ENCODE results near the gene FCMR.

FCMR gene, protein sequence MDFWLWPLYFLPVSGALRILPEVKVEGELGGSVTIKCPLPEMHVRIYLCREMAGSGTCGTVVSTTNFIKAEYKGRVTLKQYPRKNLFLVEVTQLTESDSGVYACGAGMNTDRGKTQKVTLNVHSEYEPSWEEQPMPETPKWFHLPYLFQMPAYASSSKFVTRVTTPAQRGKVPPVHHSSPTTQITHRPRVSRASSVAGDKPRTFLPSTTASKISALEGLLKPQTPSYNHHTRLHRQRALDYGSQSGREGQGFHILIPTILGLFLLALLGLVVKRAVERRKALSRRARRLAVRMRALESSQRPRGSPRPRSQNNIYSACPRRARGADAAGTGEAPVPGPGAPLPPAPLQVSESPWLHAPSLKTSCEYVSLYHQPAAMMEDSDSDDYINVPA

DNA sequence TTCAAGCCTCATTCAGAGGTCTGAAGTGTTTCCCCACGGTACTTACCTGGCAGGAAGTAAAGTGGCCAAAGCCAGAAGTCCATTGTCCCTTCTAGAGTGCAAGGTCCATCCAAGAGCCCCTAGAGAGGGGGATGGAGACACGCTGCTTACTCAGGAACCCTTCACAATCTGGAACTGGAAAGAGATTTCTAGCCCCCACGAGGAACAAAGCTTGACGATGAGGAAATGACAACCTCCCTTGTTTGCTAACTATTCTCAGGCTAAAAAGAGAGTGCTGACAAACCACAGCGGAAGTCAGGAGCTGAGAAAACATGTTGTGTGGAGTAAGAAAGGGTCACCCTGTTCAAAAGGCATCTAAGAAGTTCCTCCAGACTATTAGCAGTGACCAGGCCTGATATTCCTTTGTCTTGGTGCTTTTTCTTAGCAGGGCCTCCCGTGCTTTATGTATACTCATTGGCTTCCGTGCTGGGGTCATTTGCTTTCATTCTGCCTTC lies at the start of gene FCMR:
Gene FCMR, minus strand, starts transcription at position 170 of the 494 bp plus-strand sequence. Its CDS starts 87 bp downstream, at position 83.
- DNase-seq (ENCODE audit: low spot score) (no peak), FAIRE-seq (no peak)

DNA sequence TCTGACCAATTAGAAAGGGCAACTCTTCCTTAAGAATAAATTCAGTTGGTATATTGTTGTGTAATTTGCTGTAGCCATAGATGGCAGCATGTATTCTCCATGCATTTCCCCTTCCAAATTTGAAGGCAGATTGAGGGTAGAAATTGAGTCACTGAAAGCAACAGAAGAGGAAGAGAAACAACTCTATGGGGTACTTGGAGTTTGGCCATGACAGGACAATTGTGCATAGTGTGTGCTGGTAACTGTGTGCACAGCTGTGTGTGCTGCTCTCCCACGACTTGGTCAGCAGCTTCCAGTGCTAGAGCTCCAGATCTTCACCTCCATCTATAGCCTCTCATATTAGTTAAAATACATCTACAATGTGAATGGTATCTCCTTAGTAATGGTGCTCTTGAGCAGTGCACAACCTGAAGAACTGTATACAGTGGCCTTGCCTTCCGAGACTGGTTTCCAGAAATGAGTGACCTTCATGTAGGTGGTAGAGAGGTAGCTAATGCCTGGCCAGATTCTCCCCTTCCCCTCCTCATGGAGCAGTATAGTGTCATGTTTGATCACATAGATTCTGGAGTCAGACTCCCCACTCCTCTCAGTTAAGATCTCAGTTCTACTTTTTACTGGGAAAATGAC lies 49.4 kb upstream of the FCMR start:
- DNase-seq (ENCODE audit: low spot score): no peak
- FAIRE-seq: no peak

DNA sequence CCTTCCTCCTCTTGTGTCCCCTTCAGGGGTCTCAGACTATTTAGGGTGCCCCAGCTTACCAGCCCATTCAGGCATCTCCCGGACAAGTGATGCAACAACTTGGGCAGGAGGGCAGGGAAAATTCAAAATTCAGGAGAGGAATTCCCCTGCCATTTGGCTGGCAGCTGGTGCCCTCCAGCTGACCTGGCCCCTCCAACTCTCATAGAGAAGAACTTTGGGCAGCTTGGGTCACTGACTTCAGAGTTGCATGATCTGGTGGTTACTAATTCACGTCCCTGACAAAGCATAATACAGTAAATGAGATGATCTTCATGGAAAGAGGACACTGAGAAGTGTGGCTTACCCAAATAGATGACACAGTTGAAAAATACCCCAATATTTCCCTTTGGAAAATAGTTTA lies 48.7 kb upstream of the FCMR start, which contains the start of gene FCAMR:
Gene FCAMR, minus strand, starts transcription at position 15 of the 400 bp plus-strand sequence. CDS start 335 bp downstream, outside the sequence.
- DNase-seq (ENCODE audit: low spot score): peak; percentile 14
- FAIRE-seq: peak; percentile 48

DNA sequence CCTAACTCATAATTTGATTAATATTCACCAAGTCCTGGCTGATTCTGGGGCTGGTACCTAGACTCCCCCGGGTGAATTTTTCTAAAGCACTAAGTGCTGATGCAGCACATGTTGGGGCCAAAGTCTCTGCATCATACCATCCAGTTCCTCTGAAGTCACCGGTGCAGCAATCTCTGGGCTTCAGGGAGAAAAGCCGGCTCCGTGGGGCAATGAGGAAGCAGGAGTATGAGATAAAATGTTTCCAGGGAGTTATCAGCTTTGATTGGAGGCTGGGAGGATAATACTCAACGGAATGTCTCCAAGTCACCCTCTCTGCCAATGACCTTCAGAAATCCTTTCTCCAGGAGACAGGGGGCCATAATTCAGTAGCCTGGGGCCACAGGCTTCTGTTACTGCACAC lies 47.3 kb upstream of the FCMR start:
- DNase-seq (ENCODE audit: low spot score) (no peak), FAIRE-seq (no peak)

DNA sequence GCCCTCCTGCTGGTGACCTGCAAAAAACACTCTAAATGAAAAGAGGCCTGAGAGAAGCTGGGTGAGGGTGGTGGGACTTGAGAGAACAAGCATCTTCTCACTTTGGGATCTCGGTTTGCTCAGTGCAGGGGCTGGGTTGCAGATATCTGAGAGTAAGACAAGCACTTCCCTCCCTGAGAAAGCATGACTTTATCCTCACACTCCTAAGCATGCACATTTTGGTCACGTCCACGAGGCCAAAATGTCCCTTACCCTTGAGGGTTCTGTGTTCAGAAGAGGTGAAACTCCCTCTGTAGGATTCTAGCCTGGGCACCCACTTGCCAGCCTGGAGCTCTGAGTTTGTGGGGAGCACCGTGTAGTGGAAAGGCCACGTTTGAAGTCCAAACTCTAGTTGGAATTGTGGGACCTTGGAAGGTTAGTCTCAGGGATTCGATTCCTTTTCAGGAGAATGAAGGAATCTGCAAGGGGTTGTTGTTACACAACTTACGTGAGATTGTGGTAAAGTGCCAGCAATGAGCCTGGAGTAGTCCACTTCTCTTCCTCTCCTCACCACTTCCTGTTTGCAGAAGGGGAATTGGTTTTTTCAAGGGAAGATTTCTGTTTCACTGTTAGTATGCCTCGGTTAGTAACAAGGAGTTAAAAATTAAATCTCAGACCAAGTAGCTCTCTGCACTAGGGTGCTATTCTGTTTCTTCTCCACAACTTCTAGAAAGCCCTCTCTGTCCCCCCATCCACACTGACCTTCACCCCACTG lies 45.5 kb upstream of the FCMR start:
- peak; percentile 76 for FAIRE-seq
- peak; percentile 57 for DNase-seq (ENCODE audit: low spot score)

DNA sequence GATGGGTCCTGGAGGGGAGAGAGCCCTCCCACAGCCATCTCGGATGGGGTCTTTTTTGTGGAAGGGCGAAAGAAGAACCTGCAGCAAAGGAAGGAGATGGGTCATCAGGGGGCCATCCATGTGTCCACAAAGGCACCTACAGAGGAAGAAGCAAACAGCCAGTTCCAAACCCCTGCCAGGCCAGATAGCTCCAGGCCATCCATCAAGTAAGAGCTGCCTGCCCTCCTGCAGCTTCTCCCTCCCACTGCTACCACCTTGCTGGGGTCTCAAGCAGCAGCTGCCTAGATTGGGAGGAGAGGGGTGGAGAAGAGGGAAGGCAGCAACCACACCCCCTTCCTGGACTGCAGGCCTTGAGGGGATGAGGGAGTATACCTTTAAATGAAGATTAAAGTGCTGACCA lies 44.0 kb upstream of the FCMR start:
- FAIRE-seq (no peak), DNase-seq (ENCODE audit: low spot score) (no peak)

DNA sequence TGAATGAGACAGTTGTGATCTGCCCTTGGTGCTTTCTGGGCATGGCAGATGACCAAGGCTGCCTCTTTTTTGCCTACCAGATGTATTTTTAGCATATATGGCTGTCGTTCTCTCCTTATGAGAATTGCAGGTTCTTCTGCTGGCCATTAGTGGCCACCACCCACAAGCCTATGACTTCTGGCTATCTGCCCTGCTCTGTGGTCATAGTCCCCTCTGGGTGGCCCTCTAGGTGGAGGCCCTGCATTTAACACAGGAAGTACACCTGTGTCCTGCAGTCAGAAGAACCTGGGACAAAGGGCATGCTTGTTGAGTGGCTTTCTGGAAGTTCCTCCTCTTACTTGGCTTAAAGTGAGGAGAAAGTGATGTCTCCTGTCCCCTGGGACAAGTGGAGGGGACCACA lies 42.0 kb upstream of the FCMR start:
- no peak for FAIRE-seq

DNA sequence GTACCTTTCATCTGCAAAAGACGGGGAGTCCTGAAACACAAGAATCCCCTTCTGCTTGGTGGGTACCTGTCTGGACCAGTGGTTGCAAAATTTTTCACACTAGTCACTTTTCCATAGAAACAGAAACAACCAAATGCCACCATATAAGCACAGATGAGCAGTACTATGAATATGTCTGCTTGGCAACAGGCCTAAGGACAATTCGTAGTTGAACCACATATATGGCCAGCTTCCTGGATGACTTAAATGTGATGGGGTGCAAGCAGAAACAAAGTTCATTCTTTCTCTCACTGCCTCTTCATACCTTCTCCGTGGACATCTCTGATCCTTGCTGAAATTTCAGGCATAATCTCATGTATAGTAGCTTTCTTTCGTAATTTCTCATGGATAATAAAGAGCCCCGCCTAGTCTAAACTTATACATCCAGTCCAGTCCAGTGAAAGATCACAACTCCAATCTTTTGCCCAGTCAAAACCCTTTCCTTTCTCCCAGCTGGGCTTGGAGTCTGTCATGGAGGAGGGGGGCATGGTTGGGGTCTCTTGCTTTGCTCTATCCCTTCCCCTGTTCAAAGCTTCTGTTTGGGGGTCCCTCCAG lies 41.5 kb upstream of the FCMR start:
- FAIRE-seq: no peak
- no peak for DNase-seq (ENCODE audit: low spot score)

More for the DNA sequence above, 42.0 kb upstream of the FCMR start:
- no peak for DNase-seq (ENCODE audit: low spot score)

DNA sequence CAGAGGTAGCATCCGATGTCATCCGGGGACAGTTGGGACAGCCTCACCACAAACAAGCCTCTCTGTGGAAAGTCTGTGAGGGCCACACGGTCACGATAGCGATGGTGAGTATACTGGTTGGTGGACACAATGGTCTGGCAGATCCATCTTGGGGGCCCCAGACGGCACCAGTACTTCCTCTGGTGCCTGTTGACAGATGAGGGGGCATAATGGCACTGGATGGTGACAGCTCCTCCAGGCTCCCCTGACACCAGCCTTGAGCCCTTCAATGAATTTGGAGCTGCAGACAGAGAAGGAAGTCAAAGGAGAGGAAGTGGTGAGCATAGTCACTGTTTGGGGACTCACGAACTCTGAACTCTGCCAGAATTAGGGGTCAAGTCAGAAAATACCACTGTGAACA lies 40.5 kb upstream of the FCMR start:
- FAIRE-seq (no peak), DNase-seq (ENCODE audit: low spot score) (no peak)

DNA sequence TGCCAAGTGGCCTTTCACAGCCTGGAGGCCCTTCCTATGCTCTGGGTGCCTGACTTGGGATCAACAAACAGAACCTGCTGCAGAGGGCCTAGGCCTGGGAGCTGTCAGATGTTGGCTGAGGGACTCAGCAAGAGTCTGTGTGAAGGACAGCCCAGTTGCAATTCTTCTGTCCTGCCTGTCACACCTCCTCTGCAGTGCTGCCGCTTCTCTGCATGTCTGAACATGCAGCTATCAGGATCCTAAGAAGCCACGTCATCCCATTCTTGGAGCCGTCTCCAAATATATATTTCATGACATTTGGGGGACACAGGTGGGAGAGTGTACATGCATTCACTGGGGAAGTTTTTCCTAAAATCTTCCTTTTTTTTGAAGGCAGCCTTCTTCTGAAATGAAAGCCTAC lies 39.9 kb upstream of the FCMR start:
- no peak for DNase-seq (ENCODE audit: low spot score)
- no peak for FAIRE-seq

DNA sequence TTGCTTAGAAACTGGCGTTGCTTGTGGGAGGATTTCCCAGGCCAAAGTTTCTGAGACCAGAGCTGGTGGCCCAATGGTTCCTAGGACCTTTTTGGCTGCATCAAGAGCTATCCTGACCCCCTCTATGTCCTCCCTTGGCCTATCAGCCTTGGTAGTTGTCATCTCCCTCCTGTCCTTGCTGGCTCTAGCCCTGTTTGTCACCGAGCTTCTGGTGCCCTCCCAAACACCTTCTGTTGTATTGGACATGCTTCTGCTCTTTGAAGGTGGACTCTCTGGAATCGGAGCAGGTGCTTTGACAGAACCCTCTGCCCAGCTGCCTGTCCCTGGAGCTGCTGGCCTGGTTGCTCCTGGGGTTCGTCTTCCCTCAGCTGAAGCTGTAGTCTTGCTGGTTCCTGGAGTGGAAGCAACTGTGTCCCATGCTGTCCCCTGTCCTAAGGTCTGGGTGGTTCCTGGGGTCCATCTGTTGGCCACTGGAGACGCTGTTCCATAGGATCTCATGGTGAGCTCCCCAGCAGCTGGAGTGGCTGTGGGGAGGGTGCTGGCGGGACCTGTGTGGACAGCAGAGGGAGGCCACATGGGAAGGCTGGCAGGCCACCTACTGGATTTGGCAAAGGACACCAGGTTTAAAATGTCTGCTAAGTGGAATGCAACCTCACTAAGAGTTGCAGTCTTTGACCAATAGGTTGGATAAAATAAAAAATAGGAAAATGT lies 39.1 kb upstream of the FCMR start:
- FAIRE-seq: no peak

DNA sequence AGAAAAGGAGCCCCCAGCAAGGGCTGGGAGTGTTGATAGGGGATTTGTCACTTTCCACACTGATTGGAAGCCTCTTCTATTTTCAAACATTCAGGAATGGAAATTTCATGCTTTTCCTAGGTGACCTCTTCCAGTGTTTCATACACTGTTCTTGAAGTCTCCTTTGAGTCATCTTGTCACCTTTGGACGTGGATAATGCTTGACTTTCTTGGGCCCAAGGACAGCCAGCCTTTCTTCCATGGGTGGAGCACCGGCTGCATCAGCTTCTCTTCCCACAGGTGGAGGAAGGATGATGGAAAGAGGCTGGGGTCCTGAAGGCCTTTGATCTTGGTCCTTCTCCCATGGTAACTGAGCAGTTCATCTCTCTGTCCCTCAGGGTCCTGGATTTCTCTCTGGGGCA lies 36.4 kb upstream of the FCMR start:
- DNase-seq (ENCODE audit: low spot score) (no peak), FAIRE-seq (no peak)

More for the DNA sequence above, 39.1 kb upstream of the FCMR start:
- no peak for DNase-seq (ENCODE audit: low spot score)

DNA sequence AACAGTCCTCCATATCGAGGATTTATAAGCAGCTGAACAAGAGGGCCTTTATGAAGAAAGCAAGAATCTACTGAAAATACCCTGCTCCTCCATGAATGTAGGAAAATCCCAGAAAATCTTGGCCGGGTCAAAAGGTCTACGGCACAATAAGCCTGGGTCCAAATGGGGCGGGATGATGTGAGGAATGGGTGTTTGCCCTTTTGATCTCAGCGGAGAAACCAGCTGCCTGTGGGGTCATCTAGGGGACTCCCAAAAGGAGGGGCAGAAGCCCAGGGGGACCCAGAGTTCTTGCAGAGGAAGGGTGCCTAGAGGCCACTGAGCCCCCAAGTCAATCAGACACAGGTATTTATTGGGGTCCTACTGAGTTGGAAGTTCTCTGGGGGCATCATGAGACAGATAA lies 35.9 kb upstream of the FCMR start:
- DNase-seq (ENCODE audit: low spot score): no peak

DNA sequence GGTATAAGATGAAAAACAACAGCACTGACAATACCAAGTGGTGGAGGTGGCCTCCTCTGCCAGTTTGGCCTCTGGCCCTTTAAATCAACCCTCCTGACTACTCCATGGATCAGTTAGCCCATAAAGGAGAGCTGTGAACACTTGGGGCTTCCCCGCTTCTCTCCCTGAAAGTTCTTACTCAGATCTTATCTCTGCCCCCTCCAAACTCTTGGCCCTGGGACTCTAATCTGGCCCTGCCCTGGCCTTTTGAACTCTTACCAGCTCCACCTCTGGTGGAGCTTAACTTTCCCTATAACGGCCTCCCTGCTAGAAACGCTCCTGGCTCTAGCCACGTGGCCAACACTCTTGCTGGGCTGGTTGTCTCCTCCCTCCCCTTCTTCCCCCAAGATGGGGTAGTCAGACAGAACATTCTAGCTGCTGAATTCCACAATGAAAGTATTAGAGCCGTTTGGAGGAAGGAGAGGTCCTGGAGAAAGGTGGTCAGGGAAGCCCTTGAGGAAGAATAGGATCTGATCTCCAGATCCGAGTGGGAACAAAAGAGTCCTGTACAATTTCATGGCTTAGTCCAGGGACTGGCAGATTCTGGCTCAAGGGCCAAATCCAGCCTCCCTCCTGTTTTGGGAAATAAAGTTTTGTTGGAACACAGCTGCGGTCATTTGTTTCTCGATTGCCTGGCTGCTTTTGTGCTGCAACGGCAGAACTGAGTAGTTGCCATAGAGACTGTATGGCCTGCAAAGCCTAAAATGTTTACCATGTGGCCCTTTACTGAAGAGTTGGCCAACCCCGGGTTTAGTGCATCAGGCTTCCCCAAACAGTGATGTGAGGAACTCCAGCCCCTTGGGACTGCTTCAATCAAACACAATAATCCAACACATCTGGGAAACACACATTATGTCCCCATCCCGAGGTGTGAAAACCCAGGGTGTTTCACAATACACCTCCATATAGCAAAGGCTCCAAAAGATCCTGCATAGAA lies 34.0 kb upstream of the FCMR start:
- DNase-seq (ENCODE audit: low spot score) (peak; percentile 72), FAIRE-seq (peak; percentile 65)

More for the DNA sequence above, 35.9 kb upstream of the FCMR start:
- FAIRE-seq: no peak

DNA sequence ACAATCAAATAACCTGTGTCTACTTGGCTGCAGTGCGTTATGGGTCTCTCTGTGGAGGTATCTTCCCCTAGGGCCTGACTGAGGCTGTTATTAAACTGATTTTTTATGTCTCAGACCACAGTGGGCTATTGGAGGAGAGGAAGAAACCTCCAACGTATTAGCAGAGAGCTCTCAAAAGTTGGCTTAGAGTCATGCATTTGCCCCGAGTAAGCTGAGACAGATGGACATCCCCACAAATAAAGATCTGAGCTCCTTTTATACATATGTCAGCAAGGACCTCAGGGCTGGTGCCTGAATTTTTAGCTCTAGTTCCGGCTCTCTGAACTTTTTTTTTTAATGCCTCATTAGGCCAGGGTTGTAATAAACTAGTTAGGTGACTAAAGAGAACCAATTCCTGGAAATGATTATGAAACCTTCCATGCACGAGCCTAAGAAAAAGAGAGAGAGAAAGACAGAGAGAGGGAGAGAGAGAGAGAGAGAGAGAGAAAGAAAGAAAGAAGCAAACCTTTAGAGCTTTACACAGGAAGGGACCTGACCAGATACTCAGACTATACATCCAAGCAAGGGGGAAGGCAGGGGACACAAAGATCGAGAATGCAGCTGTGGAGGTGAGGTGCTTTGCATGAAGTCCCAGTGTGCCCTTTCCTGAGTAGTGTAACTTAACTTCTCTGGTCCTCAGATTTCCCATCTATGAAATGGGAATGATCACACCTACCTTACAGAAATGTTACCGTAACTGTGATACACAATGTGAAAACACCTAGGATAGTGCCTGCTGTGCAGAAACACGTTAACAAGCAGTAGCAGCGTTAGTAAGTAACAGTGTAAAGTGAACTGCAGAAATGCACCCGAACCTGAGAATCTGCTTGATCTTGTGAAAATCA lies 33.0 kb upstream of the FCMR start:
- FAIRE-seq (no peak), DNase-seq (ENCODE audit: low spot score) (no peak)

DNA sequence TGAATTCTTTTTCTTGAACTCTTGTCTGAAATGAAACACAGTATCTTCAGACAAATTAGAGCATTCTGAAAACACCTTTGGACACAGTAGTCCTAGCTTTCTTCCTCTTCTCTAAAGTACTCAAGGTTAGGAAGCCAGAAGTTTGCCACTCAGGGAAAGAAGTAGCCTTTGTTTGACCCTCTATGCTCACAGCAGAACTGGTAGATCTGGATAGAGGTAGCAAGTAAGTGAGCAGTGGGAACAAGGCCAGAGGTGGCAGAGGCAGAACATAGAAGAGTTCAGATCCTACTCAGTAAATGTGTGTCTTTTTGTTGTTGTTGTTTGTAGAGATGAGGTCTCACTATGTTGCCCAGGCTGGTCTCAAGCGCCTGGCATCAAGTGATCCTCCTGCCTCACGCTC lies 31.9 kb upstream of the FCMR start:
- FAIRE-seq (no peak), DNase-seq (ENCODE audit: low spot score) (no peak)

DNA sequence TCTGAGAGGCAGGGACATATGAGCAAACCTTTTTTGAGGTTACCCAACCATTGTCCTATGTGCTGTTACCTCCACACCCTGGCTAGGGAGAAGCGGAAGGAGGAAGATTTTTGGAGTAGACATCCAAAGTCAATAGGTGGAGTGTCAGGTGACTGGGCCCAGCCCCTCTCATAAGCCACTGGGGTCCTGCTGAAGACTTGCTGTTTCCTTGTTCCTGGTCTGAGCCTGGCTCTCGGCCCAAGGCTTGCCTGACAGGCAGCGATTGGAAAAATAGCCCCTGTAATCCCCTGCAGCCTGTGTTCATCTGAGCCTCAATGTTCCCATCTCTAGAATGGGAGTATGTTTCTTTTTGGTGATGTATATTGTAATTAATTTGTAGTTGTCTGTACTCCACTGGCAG lies 31.4 kb upstream of the FCMR start:
- no peak for FAIRE-seq
- no peak for DNase-seq (ENCODE audit: low spot score)

DNA sequence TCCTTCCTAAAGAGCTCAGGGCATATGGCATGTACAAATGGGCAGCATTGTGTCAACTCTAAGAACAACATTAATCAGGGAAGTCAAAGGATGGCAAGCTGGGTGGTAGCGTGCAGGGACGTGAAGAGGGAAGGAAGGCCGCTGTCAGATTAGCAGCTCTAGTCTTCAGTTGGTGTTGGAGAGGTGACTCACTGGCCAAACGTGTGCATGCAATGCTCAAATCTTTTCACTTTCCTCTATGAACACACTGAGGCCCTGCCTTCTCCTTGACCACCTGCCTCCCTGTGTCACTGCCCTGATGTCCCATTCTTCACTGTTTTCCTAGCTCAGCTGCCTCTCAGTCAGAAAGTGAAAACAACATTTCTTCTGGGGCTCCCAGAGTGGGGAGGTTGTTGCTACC lies 30.4 kb upstream of the FCMR start:
- peak; percentile 93 for DNase-seq (ENCODE audit: low spot score)
- FAIRE-seq: peak; percentile 86
